NK-92 (cell line): ENCODE results near the gene RPL21.
"Not testable (repeated sequence)": the region's sequence is repeated elsewhere in the genome, so short reads cannot be mapped to it uniquely, and the experiment has no call there.

ENCODE experiments used
- DNase-seq: peaks from one replicate; lab custom pipeline; 2025; ENCODE audit not compliant: unreplicated experiment; lab: John Stamatoyannopoulos, UW

Gene RPL21

DNA sequence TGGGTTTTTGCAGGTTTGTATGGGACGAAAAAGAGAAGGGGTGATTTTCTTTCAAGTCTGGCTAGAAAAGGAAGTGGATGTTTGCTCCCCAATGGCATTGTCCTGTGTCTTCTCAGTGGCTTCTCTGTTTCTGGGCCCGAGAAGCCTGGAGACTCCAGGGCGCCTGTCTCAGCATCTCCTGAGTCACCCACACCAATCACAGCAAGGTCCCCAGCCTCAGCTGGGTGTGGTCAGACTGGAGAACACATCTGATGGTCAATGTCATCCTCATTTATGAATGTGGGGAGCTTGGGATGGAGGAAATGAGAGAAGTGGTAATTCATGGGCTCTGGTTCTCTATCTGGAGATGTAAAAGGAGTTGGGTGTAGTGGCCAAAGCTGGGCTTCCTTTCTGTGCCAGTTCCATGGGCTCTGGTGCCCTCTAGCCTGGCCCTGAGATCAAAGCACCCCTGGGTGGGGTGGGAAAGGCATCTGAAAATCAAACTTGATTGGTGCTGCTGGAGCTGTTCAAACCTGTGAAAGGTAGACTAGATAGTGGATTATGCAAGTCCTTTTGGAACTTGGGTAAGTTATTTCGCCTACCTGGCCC lies 32.6 kb downstream of the RPL21 start:
- DNase-seq: no peak

DNA sequence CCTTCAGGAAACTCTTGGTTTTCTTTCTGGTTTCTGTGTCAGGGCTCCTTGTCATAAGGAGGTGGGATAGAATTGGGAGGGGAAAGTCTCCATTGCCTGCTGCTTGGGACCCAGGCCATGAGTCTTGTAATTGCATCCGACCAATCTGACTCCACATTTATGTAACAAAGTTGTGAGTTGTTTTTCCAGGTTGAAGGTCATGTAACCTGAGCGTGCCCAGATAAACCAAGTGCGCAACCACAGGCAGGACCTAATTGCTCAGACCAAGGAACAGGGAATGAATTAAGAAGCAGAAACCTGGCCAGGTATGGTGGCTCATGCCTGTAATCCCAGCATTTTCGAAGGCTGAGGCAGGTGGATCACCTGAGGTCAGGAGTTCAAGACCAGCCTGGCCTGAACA lies 37.0 kb downstream of the RPL21 start:
- DNase-seq: no peak

DNA sequence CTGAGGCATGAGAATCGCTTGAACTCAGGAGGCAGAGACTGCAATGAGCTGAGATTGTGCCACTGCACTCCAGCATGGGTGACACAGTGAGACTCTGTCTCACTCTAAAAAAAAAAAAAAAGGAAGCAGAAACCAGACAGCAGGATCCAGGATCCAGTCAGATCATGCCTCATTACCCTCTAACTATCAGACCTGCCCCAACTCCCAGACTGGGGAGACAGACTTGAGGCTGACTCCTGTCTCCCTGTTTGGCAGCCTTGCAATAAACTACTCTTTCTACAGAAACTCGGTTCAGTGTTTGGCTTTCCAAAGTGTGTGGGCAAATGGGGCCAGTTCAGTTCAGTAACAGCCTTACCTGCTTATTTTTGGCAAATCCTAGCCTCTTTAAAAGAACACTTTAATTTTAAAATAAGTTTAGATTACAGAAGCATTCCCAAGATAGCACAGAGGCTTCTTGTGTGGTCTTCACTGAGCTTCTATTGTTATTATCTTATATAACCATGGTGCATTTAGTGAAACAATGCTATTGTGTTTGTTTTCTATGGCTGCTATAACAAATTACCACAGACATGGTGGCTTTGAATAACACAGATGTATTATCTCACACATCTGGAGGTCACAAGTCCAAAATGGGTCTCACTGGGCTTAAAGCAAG lies 37.8 kb downstream of the RPL21 start:
- no peak for DNase-seq

DNA sequence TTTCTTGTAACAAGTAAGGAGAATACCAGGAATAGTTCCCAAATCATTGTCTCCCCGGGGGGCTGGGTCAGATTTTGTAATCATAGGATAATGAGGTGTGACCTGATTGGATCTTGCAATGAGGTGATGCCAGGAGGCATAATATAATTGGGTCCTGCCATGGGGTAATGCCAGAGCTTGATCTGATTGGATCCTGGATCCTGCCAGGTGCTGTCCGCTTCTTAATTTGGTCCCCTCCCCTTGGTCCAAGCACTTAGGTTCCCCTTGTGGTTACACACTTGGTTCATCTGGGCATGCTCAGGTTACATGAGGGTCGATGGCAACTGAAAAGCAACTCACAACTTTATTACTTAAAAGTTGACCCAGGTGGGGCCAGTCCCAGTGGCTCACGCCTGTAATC lies 39.4 kb downstream of the RPL21 start:
- DNase-seq: no peak

DNA sequence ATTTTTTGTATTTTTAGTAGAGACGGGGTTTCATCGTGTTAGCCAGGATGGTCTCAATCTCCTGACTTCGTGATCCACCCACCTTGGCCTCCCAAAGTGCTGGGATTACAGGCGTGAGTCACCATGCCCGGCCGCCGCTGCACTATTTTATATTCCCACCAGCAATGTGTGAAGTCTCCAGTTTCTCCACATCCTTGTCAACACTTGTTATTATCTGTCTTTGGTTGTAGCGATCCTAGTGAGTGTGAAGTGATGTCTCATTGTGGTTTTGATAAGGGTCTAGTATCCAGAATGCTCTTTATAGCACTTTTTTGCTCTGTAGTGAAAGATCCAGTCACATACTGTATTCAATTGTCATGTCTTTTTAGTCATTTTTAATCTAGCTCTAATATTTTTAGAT lies 40.6 kb downstream of the RPL21 start:
- not testable (repeated sequence) for DNase-seq

DNA sequence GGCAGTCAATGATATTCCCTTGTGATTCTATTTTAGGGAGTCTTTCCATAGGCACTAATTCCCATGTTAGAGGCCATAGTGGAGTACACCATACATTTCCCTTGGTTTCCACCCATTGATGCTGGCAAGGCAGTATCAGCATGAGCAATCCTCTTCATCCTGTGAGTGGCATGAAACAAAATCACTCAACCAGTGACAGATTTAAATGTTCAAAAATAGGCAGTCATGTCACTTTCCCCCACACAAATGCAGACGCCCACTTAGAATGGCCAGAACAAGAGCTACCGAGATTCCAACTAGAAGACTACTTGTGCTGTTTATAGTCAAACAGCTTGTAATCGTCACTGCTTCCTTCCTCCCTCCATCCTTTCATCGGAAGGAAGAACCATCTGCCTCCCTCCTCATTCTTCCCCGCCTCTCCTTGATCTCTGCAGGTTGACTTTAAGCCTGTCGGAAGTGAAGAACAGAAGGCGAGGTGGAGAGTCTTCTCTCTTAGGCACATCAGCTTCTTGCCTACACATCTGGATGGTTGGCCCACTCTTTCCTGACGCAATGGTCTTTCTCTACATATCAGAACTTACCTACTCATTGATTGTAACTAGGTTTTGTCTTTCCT lies 41.8 kb downstream of the RPL21 start:
- DNase-seq: no peak

DNA sequence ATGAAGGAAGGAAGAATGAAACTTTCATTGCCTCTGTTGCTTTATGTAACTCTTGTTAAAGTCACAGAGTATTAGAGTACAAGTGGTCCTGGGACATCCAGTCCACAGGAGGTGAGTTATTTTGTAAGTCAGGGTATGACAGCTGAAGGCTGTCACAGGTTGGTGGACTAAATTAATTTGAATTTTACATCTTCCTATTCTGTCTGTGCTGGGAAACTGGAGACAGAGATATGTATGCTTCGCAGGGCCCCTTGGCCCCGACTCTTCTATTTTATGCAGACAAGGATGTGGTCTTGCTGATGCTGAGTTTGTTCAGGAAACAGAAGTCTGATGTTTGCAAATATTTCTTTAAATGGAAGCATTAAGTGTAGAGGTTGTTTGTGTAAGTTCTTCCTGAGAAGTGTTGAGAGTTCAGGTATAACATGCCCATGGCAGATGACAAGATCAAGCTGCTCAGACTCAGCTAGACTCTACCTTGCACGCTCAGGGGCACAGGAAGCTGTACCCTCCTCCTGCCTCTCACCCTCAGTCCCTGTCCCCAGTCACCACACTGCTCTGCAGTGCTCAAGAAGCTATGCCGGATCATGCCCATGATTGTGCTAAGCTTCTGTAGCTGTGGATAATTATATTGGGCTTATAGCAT lies 42.6 kb downstream of the RPL21 start:
- DNase-seq: no peak

DNA sequence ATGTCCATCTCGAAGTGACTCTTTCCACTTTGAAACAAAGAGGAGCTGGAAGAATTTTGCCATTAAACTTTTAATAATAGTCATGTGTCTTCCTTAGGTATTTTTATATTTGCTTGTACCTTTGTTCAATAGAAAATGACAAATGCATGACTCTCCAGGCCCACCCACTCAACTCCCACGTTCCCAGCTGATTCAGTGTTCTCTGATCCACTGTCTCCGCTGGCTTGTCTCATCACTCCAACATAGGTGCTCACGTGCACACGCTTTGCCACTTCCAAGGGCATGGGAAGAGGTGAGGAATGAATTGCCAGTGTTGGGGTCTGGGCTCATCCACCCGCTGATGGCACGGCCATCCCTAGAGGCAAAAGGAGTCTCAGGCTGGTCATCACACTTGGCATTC lies 43.7 kb downstream of the RPL21 start:
- no peak for DNase-seq

DNA sequence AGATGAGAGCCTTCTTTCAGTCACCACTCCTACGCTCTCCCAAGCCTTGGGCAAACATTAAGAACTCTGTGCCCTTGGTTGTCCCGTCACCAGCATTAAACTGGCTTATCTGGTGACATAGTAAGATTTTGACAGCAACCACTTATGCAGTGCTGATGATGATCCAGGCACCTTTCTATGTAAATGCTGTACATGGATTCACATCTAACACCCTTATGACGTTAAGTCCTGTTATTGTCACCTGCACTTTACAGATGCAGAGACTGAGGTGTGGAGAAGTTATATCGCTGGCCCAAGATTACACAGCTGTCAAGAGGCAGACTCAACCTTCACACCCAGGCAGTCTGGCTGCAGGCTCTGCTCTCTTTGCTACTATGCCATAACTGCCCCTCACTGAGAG lies 44.3 kb downstream of the RPL21 start:
- DNase-seq: no peak

DNA sequence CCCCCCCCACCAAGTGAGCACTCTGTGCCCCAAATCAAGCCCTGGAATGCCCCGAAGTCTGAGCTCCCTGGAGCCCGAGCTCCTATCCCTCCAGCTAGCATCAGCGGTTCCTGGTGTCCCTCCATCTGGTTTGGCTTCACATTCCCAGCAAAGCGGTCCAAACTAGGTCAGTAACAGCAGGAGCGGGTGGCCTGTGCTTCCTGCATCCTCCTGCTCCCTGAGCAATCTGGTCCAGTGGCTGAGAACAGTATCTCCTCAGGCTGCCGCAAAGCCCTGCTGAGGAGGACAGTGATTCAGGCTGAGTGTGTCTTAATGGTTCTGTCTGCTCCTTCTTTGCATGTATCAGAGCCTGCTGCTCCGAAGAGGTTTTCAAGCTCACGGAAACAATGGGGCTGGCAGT lies 45.1 kb downstream of the RPL21 start:
- no peak for DNase-seq

DNA sequence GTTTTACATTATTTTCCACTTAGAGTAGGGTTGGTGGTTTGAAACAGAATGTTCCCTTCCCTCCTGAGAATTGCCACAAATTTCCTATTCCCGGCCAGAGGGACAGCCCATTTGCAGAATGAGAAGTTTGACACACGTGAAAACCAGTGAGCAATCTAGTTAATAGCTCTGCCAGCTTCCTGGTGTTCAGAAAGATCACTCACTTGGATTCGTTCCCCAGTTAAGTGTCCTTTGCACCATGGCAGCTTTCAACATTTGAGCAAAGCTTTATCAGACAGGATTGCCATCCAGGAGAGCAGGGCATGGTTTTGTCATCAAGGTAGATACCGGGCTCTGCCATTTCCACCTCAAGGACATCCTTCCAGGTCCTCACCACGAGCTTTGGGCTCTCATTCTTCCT lies 47.5 kb downstream of the RPL21 start:
- no peak for DNase-seq

DNA sequence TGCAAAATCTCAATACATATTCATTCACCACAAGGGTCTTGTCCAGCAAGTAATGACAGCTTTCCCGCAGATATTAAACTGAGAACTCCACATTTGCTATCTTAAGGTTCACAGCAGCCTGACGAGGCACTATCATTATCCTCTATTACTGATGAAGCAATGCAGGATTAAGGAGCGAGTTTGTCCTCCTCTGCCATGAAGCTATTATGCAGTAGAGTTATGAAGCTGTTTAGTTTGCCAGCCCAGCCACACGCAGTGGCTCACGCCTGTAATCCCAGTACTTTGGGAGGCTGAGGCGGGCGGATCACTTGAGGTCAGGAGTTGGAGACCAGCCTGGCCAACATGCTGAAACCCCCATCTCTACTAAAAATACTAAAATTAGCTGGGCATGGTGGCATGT lies 49.0 kb downstream of the RPL21 start:
- DNase-seq: not testable (repeated sequence)

DNA sequence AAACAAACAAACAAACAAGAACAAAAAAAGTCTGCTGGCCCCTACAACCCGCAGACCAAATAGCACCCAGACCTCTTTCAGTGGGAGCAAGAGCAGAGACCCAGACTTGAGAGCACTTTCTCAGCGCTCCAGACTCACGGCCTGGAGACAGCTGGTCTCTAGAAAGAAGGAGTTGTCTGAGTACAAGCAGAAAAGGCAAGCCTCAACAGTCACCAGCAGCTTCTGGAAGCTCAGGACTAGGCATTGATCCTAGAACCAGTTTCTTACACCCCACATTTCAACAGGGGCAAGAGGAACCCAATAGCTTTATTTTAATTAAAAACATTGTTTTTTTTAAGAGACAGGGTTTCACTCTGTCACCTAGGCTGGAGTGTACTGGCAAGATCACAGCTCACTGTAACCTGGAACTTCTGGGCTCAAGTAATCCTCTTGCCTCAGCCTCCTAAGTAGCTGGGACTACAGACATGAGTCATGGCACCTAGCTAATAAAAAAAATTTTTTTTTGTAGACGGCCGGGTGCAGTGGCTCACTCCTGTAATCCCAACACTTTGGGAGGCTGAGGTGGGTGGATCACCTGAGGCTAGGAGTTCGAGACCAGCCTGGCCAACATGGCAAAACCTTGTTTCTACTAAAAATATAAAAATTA lies 49.7 kb downstream of the RPL21 start:
- no peak for DNase-seq

DNA sequence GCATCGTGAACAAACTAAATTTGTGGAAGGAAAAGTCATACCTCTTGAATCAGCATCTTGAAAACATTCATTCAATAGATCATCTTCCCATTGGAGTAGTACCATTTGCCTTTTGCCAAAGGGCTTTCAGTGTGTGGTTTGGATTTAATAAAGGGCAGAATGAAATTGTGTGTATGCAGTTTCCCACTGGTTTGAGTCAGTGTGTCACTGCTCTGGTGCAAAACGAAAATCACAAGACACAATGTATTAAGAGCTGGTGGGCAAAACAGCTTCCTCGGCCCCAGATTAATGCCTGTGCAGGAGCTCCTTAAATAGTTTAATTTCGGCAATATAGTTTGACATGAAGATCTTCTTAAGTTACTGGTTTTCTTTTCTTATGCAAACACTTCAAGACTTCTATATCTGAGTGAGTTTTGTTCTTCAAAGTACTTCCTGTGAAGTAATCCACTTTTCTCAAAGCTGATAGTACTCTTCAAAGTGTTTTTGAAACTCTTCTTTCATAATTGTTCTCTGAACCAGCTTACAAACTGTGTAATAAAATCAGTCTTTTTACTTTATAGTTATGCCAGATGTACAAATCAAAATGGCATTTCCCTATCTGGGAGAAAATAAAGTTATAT lies 51.4 kb downstream of the RPL21 start:
- no peak for DNase-seq

DNA sequence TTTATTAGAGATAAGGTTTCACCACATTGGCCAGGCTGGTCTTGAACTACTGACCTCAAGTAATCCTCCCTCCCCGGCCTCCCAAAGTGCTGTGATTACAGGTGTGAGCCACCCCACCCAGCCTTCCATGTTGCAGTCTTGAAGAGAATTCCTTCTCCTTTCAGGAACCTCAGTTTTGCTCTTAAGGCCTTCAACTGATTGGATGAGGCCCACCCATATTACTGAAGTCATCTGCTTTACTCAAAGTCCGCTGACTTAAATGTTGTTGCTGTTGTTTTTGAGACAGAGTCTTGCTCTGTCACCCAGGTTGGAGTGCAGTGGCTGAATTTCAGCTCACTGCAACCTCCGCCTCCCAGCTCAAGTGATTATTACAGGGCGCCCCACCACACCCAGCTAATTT lies 52.7 kb downstream of the RPL21 start:
- no peak for DNase-seq

DNA sequence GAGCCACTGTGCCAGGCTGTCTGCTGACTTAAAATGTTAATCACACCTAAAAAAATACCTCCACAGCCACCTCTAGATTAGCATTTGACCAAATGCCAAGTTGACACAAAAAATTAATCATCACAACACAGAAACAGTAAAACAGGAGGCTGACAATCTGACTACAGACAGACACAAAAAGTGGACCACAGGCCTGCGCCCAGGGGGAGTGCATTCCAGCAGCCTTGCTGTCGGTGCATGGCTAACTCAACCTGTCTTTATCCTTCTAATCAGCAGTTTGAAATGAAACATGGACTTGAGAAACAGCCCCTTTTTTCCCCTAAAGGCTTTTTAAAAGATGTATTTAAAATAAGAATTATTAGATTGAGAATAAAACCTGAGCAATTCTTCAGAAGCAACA lies 53.3 kb downstream of the RPL21 start:
- no peak for DNase-seq
